Omental fat pad (tissue), 4 donors: ENCODE data around the gene PLEKHA1. TPM values are rescaled to one million over a fixed set of nuclear protein-coding genes. Genes with fewer than 3 reads are reported as not detected.

ENCODE experiments used
- ATAC-seq: fragments of 150-250 bp; one replicate; pipeline ENCODE4 v1.9.1; 2016; ENCODE audit warnings: mild to moderate bottlenecking, moderate library complexity; ENCODE audit not compliant: low FRiP score
- DNase-seq: peaks from one replicate; pipeline ENCODE4 v3.0.0-alpha.2; 2019; ENCODE audit warnings: low spot score
- CTCF ChIP-seq, 3 donors: fragments of 450-650 bp; IDR thresholded peaks; one replicate each; pipeline ENCODE4 v1.5.1; 2016 to 2017; ENCODE audit warnings: antibody characterized with exemption in 3 of 3, mild to moderate bottlenecking in 3 of 3, moderate library complexity in 2 of 3
- total RNA-seq, 4 donors: library from RNA; depleted of rRNA; stranded (reverse); fragments of >200 nt; gene quantifications; one replicate each; pipeline ENCODE4 v1.1.0, GENCODE V29; 2016

The PLEKHA1 gene
- total RNA-seq, 4 donors from 2014 or later, result 22.9 to 30.8 (median 26.8) TPM

GRCh38 chr10:122419876-122420623 lies 45.5 kb downstream of the PLEKHA1 start:
- no peak for TF ChIP-seq CTCF (IDR thresholded peaks at IDR 0.05)
- ATAC-seq (no peak), DNase-seq (no peak)

- no peak for TF ChIP-seq CTCF (IDR thresholded peaks at IDR 0.05)
- DNase-seq, result no peak
- ATAC-seq, result no peak
These were observed 46.1 kb downstream of the PLEKHA1 start for GRCh38 chr10:122420624-122421007.

GRCh38 chr10:122421054-122421625 lies 46.6 kb downstream of the PLEKHA1 start:
- TF ChIP-seq CTCF (IDR thresholded peaks at IDR 0.05), result no peak
- peak; percentile 62 for ATAC-seq
- DNase-seq, result no peak

- DNase-seq, result no peak
- ATAC-seq, result no peak
- no peak for TF ChIP-seq CTCF (IDR thresholded peaks at IDR 0.05)
These were observed 47.2 kb downstream of the PLEKHA1 start for GRCh38 chr10:122421742-122422141.

GRCh38 chr10:122422266-122422989 lies 47.9 kb downstream of the PLEKHA1 start:
- no peak for TF ChIP-seq CTCF (IDR thresholded peaks at IDR 0.05)
- no peak for DNase-seq
- no peak for ATAC-seq

- DNase-seq, result no peak
- no peak for TF ChIP-seq CTCF (IDR thresholded peaks at IDR 0.05)
- ATAC-seq, result no peak
These were observed 49.6 kb downstream of the PLEKHA1 start for GRCh38 chr10:122424059-122424458.
